GM19035 (cell line): ENCODE measurements around the gene BCL10.

ENCODE experiments used
- ATAC-seq: cut with Tn5 transposase; IDR thresholded peaks from one replicate; pipeline ENCODE4 v1.9.1; 2021; ENCODE audit not compliant: unreplicated experiment

Gene BCL10

DNA sequence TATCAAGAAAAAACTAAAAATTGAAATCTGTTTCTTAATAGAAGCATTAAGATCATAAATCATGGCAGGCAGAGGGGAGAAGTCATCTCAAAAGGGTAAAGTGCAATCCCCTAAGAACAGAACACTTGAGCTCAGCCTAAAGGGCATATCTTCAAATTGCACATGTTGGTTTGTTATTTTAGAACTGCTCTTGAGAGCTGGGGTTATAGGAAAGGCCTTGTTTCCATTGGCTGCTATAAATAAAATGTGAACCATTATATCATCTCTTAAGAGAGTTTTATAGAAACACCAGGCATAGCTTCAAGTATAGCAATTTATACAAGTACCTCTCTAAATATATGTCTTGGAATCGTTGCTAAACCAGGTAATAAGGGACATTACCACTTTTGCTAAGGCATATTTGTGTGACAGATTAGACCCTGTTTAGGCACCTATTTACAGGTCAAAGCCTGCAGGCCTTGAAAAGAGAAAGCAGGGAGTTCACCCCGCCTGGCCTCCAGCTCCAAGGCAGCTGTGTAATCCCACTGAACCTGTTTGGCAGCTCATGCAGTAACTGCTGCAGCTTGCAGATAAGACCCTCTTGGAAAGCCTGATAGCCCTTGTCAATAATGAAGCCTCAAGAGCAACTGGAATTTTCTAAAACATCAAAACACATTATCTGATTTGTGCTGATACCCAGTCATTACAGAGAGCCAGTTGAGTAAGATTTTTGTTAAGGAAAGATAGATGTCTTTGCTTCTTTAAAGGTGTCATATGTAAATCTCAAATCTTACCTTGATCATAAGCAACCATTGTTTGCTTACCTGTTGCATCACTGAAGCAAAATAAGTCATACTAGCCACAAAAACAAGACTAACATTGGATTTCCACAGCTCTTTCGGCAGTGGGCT, 51.5 kb downstream of the BCL10 start:
- ATAC-seq = no peak

- no peak for ATAC-seq
These were observed 52.1 kb downstream of the BCL10 start for GRCh38 chr1:85224295-85224694.

GRCh38 chr1:85223334-85223733, 53.1 kb downstream of the BCL10 start:
- no peak for ATAC-seq

DNA sequence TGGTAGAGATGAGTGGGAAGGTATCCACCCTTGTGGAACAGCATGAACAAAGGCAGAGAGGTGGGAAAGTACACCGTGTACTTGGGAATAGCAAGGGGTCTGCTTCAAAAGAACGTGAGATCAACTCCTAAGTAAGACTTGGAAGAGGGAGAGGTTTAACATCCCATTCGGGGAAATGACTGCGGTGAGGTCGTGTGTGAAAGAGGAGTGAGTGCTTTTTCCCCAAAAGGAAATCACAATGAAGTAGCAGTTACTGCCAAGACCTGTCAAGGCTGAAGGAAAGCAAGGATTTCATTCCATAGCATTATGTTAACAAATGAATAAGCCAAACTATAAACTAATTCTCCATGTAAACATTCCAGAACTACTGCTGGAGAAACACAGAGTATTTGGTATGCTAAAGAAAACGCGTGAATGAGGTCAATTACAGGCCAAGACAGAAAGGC, 55.7 kb downstream of the BCL10 start:
- ATAC-seq = no peak

GRCh38 chr1:85219853-85220610, 56.4 kb downstream of the BCL10 start:
- no peak for ATAC-seq

DNA sequence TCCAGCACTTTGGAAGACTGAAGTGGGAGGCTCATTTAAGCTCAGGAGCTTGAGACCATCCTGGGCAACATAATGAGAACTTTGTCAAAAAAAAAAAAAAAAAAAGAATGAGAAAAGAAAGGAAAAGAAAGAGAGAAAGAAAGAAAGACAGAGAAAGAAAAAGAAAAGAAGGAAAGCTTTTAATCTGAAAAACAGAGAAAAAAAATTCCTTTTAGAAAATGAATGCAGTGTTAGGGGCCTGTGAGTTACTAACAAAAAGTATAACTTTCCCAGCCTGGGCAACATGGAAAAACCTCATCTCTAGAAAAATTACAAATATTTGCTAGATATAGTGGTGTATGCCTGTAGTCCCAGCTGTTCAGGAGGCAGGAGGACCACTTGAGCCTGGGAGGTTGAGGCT, 59.7 kb downstream of the BCL10 start:
- no peak for ATAC-seq
